Measurements from ENCODE around the gene CHD1L.

DNA sequence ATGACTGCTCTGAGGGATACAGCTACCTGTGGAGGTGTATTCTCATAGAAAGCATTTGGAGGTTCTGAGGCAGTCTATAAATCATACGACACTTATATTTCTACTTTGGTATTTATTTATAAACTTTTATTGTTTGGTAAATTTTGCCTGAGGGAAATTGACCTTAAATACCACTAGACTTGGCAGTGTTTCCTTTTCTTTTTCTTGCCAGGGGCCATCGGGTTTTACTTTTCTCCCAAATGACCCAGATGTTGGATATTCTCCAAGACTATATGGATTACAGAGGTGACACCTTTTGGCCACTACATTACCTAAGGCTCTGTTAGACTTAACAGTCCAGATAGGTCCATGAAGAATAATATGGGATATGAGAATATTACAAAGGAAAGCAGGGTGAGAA lies 28.2 kb downstream of the CHD1L start:
- TF ChIP-seq, protein P1, sequence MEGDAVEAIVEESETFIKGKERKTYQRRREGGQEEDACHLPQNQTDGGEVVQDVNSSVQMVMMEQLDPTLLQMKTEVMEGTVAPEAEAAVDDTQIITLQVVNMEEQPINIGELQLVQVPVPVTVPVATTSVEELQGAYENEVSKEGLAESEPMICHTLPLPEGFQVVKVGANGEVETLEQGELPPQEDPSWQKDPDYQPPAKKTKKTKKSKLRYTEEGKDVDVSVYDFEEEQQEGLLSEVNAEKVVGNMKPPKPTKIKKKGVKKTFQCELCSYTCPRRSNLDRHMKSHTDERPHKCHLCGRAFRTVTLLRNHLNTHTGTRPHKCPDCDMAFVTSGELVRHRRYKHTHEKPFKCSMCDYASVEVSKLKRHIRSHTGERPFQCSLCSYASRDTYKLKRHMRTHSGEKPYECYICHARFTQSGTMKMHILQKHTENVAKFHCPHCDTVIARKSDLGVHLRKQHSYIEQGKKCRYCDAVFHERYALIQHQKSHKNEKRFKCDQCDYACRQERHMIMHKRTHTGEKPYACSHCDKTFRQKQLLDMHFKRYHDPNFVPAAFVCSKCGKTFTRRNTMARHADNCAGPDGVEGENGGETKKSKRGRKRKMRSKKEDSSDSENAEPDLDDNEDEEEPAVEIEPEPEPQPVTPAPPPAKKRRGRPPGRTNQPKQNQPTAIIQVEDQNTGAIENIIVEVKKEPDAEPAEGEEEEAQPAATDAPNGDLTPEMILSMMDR (IDR thresholded peaks at IDR 0.05), result no peak
- TF ChIP-seq ZFX (IDR thresholded peaks at IDR 0.05; ENCODE audit: borderline replicate concordance), result no peak
